Chondrocyte (in vitro differentiated cells): Measurements from ENCODE around the gene SIMC1. TPM values are rescaled to one million over a fixed set of nuclear protein-coding genes. Genes with fewer than 3 reads are reported as not detected.
A peak's percentile ranks its signal among the peaks of the same experiment; 100 is the strongest.

Experiments
- DNase-seq: peaks from one replicate; pipeline ENCODE4 v3.0.0; 2021; ENCODE audit warnings: mixed read lengths, low spot score
- H3K27ac Mint-ChIP-seq: one replicate; pipeline ENCODE4 v1.8.0; 2021; ENCODE audit warnings: mild to moderate bottlenecking, moderate library complexity, mixed read lengths; ENCODE audit not compliant: unreplicated experiment
- H3K27me3 Mint-ChIP-seq: 2 replicates; pipeline ENCODE4 v1.8.0; 2021; ENCODE audit warnings: low read depth, mixed read lengths
- H3K36me3 Mint-ChIP-seq: 2 replicates; pipeline ENCODE4 v1.8.0; 2021; ENCODE audit warnings: low read depth, mixed read lengths
- H3K4me1 Mint-ChIP-seq: 2 replicates; pipeline ENCODE4 v1.8.0; 2021; ENCODE audit warnings: low read depth, mild to moderate bottlenecking, mixed read lengths
- H3K4me3 Mint-ChIP-seq: one replicate; pipeline ENCODE4 v1.8.0; 2021; ENCODE audit warnings: mild to moderate bottlenecking, moderate library complexity, mixed read lengths; ENCODE audit not compliant: unreplicated experiment
- H3K9me3 Mint-ChIP-seq: 2 replicates; pipeline ENCODE4 v1.8.0; 2021; ENCODE audit warnings: low read depth, mixed read lengths
- total RNA-seq: library from RNA; stranded (reverse); gene quantifications from 3 replicates; pipeline ENCODE4 v1.2.1, GENCODE V29; 2021
- TF ChIP-seq, protein P1 (sequence below): fragments of 200-600 bp; sonication (generic); IDR thresholded peaks from 2 replicates; pipeline ENCODE4 v1.5.0; 2021; ENCODE audit warnings: antibody characterized with exemption, mild to moderate bottlenecking, moderate library complexity

Gene SIMC1
- total RNA-seq, 1 donor from 2014 or later: 19.1 TPM

DNA sequence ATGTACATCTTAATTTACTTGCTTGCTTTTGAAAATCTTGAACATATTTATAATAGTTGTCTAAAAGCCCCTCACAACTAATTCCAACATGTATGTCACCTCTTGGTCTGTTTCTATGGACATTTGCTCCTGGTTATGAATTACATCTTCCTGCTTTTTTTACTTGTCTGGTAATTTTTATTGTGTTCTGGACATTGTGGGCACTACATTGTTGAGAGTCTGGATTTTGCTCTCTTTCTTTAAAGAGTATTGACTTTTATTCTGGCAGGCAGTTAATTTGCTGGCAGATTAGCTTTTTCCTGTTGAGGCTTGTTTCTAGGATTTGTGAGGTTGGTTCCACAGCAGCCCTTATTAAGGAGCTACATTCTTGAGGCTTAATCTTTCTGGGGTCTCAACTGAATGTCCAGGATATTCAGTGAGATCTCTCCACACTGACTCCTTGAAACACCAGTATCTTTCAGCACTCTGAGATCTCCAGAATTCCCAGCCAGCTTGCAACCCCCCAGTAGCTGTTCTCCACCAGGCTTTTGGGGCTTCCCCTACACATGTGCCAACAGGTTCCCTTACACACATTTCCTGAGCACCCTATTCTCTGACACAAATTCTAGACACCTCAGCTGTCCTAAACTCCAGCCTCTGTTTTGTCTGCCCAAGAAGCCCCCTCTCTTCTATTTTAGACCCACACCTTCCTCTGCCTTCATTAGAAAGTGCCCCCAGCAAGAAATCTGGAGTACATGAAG is 96.0 kb downstream of the SIMC1 start:
- H3K4me1 Mint-ChIP-seq: no peaks in the 10 kb centered on the region
- TF ChIP-seq, protein P1, sequence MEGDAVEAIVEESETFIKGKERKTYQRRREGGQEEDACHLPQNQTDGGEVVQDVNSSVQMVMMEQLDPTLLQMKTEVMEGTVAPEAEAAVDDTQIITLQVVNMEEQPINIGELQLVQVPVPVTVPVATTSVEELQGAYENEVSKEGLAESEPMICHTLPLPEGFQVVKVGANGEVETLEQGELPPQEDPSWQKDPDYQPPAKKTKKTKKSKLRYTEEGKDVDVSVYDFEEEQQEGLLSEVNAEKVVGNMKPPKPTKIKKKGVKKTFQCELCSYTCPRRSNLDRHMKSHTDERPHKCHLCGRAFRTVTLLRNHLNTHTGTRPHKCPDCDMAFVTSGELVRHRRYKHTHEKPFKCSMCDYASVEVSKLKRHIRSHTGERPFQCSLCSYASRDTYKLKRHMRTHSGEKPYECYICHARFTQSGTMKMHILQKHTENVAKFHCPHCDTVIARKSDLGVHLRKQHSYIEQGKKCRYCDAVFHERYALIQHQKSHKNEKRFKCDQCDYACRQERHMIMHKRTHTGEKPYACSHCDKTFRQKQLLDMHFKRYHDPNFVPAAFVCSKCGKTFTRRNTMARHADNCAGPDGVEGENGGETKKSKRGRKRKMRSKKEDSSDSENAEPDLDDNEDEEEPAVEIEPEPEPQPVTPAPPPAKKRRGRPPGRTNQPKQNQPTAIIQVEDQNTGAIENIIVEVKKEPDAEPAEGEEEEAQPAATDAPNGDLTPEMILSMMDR: no peak
- H3K27ac Mint-ChIP-seq: no peak overlapping the region
- H3K36me3 Mint-ChIP-seq: peaks cover 25% of the 10 kb centered on the region
- H3K27me3 Mint-ChIP-seq: no peaks in the 10 kb centered on the region
- H3K4me3 Mint-ChIP-seq: no peak overlapping the region
- peaks cover 6% of the 10 kb centered on the region for H3K9me3 Mint-ChIP-seq
- DNase-seq: no peak

DNA sequence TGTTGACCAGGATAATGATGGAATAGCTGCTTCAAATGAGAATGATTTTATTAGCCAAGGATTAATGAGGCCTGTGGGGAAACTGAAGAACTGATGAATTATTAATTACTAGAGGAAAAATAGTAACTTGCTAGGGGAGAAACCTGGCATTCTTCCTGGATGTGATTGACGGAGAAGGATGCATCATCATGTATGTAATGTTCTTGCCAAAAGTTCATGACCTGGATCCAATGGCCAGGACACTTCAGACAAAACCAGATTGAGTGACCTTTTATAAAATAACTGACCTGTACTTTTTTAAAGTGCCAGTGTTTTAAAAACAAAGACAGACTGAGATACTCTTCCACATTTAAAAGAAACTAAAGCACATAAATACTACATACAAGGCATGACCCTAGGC is 99.7 kb downstream of the SIMC1 start:
- TF ChIP-seq, protein P1: no peak
- peaks cover 22% of the 10 kb centered on the region for H3K36me3 Mint-ChIP-seq

DNA sequence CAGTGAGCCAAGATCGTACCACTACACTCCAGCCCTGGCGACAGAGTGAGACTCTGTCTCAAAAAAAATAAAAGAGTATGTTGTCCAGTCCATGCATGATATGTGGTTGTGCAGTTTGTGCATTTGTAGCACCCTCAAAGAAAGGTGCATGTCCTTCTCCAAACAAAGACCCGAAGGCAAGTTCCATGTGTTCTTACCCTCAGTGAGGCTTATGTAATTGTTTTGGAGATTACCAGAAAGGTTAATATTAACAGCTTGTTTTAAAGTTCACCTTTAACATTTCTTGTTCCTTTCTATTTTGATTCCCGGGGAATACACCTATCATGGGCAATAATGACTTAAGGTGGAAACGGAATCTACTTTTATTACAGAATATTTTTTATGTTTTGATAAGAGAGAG is 101.1 kb downstream of the SIMC1 start:
- H3K27me3 Mint-ChIP-seq: no peaks in the 10 kb centered on the region
- no peak for DNase-seq
- H3K4me1 Mint-ChIP-seq: no peaks in the 10 kb centered on the region
- TF ChIP-seq, protein P1: no peak
- H3K9me3 Mint-ChIP-seq: no peaks in the 10 kb centered on the region
- H3K4me3 Mint-ChIP-seq: no peak overlapping the region
- H3K36me3 Mint-ChIP-seq: peaks cover 17% of the 10 kb centered on the region
- H3K27ac Mint-ChIP-seq: no peak overlapping the region

More for the DNA sequence above, 99.7 kb downstream of the SIMC1 start:
- H3K27ac Mint-ChIP-seq: no peak overlapping the region
- no peaks in the 10 kb centered on the region for H3K27me3 Mint-ChIP-seq
- H3K4me1 Mint-ChIP-seq: no peaks in the 10 kb centered on the region
- H3K4me3 Mint-ChIP-seq: no peak overlapping the region
- DNase-seq: no peak
- H3K9me3 Mint-ChIP-seq: peaks cover 6% of the 10 kb centered on the region

DNA sequence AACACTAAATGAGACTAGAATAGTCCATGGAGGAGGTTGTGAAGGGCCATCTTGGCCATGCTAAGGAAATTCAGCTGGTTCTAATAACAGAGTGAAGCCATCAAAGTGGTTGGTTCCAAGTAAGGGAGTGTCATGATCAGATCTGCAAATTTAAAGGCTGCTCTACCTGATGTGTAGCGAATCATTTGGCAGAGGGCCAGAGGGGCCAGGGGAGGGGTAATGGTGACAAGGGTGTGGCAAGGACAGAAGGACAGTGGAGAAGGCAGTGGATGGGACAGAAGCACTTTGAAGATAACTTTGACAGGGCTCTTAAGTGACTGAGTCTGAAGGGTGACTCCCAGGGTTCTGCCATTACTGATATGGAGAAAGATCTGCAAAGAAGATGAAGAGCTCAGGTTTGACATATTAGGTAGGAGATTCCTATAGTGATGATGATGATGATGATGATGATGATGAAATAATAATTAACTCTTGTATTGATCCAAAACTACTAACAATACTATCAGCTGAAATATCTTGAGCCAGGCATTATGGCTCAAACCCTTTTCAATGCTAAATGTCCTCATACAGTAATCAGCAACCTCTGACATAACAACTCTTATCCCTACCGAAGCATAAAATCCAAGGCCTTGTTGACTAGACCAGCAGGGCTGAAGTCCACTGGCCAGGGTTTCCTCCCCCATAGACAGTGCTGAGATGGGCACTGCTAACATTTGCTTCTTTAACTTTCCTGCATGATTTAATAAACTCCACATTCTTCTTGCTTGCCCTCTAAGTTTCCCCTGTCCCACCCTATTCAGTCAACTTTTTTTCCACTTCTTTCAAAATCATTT is 103.3 kb downstream of the SIMC1 start:
- no peaks in the 10 kb centered on the region for H3K9me3 Mint-ChIP-seq
- H3K36me3 Mint-ChIP-seq: peaks cover 17% of the 10 kb centered on the region

DNA sequence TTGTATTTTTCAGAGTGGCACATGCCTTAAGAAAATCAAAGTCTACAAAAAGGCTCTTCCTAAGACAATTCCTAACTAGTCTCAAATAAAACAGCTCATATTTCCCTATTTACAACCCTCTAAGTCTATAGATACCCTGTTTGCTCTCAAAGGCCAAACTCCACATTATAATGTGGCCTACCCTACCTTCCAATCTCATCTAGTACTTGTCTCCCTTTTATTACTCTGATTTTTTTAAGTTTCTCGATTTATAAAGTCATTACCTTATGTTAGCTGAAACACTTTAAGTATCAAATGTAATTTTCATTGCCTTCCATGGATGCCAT is 103.9 kb downstream of the SIMC1 start:
- TF ChIP-seq, protein P1: no peak
- no peaks in the 10 kb centered on the region for H3K27me3 Mint-ChIP-seq

More for the DNA sequence above, 103.3 kb downstream of the SIMC1 start:
- no peak overlapping the region for H3K4me3 Mint-ChIP-seq
- H3K4me1 Mint-ChIP-seq: no peaks in the 10 kb centered on the region
- H3K27ac Mint-ChIP-seq: peak overlapping the region; percentile 60
- TF ChIP-seq, protein P1: no peak
- H3K27me3 Mint-ChIP-seq: no peaks in the 10 kb centered on the region
- no peak for DNase-seq

More for the DNA sequence above, 103.9 kb downstream of the SIMC1 start:
- Mint-ChIP-seq H3K9me3 (no peaks in the 10 kb centered on the region), H3K4me1 (no peaks in the 10 kb centered on the region), H3K27ac (no peak overlapping the region), H3K36me3 (peaks cover 13% of the 10 kb centered on the region), H3K4me3 (no peak overlapping the region)
- DNase-seq: no peak
